ENCODE data around the gene AURKAIP1. TPM values are rescaled to one million over a fixed set of nuclear protein-coding genes. Genes with fewer than 3 reads are reported as not detected.
"Not testable (repeated sequence)": the region's sequence is repeated elsewhere in the genome, so short reads cannot be mapped to it uniquely, and the experiment has no call there.

Gene AURKAIP1
- total RNA-seq, 2 donors from 2014 or later = 155 to 159 TPM

- no peak overlapping the region for H3K4me3 ChIP-seq
- H3K4me1 ChIP-seq = peaks cover 0 to 13% of the 10 kb centered on the region in 2 donors
- TF ChIP-seq CTCF (IDR thresholded peaks at IDR 0.05) = no peak
- no peaks in the 10 kb centered on the region for H3K9me3 ChIP-seq
- no peak overlapping the region for H3K27ac ChIP-seq
- H3K36me3 ChIP-seq = no peaks in the 10 kb centered on the region
- no peak for DNase-seq (ENCODE audit: low spot score)
- H3K27me3 ChIP-seq = no peaks in the 10 kb centered on the region
These were observed 40.7 kb upstream of the AURKAIP1 start for GRCh38 chr1:1415751-1416150.

GRCh38 chr1:1412311-1412902 is 37.4 kb upstream of the AURKAIP1 start:
- not testable (repeated sequence) for H3K27ac ChIP-seq; H3K36me3 ChIP-seq; DNase-seq (ENCODE audit: low spot score); H3K9me3 ChIP-seq; H3K4me3 ChIP-seq; H3K27me3 ChIP-seq
- peaks cover 0 to 16% of the 10 kb centered on the region in 2 donors for H3K4me1 ChIP-seq

- Histone ChIP-seq H3K36me3 (no peaks in the 10 kb centered on the region), H3K4me3 (no peak overlapping the region), H3K27ac (no peak overlapping the region), H3K9me3 (no peaks in the 10 kb centered on the region), H3K27me3 (no peaks in the 10 kb centered on the region), H3K4me1 (peaks cover 0 to 17% of the 10 kb centered on the region in 2 donors)
- no peak for DNase-seq (ENCODE audit: low spot score)
- no peak for TF ChIP-seq CTCF (IDR thresholded peaks at IDR 0.05)
These were observed 36.6 kb upstream of the AURKAIP1 start for GRCh38 chr1:1411626-1412025.

- not testable (repeated sequence) for H3K27ac ChIP-seq; H3K36me3 ChIP-seq; H3K9me3 ChIP-seq; DNase-seq (ENCODE audit: low spot score); H3K4me3 ChIP-seq; H3K27me3 ChIP-seq
- peaks cover 0 to 31% of the 10 kb centered on the region in 2 donors for H3K4me1 ChIP-seq
These were observed 35.2 kb upstream of the AURKAIP1 start for GRCh38 chr1:1410238-1410637.

GRCh38 chr1:1407636-1408318 is 32.8 kb upstream of the AURKAIP1 start:
- no peak for TF ChIP-seq CTCF (IDR thresholded peaks at IDR 0.05)
- peak overlapping the region; percentile 75 to 89 for H3K27ac ChIP-seq
- peaks cover 0 to 34% of the 10 kb centered on the region in 2 donors for H3K4me1 ChIP-seq
- H3K36me3 ChIP-seq = peaks cover 23% of the 10 kb centered on the region
- no peaks in the 10 kb centered on the region for H3K27me3 ChIP-seq
- peak overlapping the region; percentile 98 to 100 for H3K4me3 ChIP-seq
- no peaks in the 10 kb centered on the region for H3K9me3 ChIP-seq
- no peak for DNase-seq (ENCODE audit: low spot score)

- Histone ChIP-seq H3K9me3 (no peaks in the 10 kb centered on the region), H3K4me3 (peak within 1 kb of the TSS; percentile 98 to 100), H3K27me3 (no peaks in the 10 kb centered on the region), H3K4me1 (peaks cover 0 to 34% of the 10 kb centered on the region in 2 donors), H3K27ac (peak within 1 kb of the TSS; percentile 75 to 89), H3K36me3 (peaks cover 30% of the 10 kb centered on the region)
- no peak for TF ChIP-seq CTCF (IDR thresholded peaks at IDR 0.05)
- peak; percentile 95 for DNase-seq (ENCODE audit: low spot score)
These were observed 32.0 kb upstream of the AURKAIP1 start, which contains the start of gene MRPL20 for GRCh38 chr1:1406821-1407635. MRPL20 (minus strand) TSS chr1:1407293; CDS start chr1:1407217, 76 bp downstream.

Data from right atrium auricular region (tissue), 2 donors.